Ishikawa (cell line): Measurements from ENCODE around the gene COL9A2.

ENCODE experiments used
- CEBPB ChIP-seq: IDR thresholded peaks from 2 replicates; pipeline ENCODE4 v1.6.1; 2012
- CREB1 ChIP-seq: IDR thresholded peaks from 2 replicates; pipeline ENCODE4 v1.6.1; 2012; ENCODE audit warnings: low read depth
- EGR1 ChIP-seq: IDR thresholded peaks from 2 replicates; pipeline ENCODE4 v1.6.1; 2012
- EP300 ChIP-seq: IDR thresholded peaks from 2 replicates; pipeline ENCODE4 v1.6.1; 2012; ENCODE audit warnings: borderline replicate concordance
- FOXM1 ChIP-seq: IDR thresholded peaks from 2 replicates; pipeline ENCODE4 v1.6.1; 2012; ENCODE audit warnings: low read depth, borderline replicate concordance
- MAX ChIP-seq: IDR thresholded peaks from 2 replicates; pipeline ENCODE4 v1.6.1; 2012
- NFIC ChIP-seq: IDR thresholded peaks from 2 replicates; pipeline ENCODE4 v1.6.1; 2012
- RAD21 ChIP-seq: IDR thresholded peaks from 2 replicates; pipeline ENCODE4 v1.6.1; 2012; ENCODE audit warnings: low read depth
- REST ChIP-seq: IDR thresholded peaks from 2 replicates; pipeline ENCODE4 v1.6.1; 2012; ENCODE audit warnings: low read depth, mild to moderate bottlenecking
- TAF1 ChIP-seq: IDR thresholded peaks from 2 replicates; pipeline ENCODE4 v1.6.1; 2012; ENCODE audit warnings: low read depth, mild to moderate bottlenecking
- TCF12 ChIP-seq: IDR thresholded peaks from 2 replicates; pipeline ENCODE4 v1.6.1; 2012; ENCODE audit warnings: low read depth
- TEAD4 ChIP-seq: IDR thresholded peaks from 2 replicates; pipeline ENCODE4 v1.6.1; 2012
- USF1 ChIP-seq: IDR thresholded peaks from 2 replicates; pipeline ENCODE4 v1.6.1; 2012
- YY1 ChIP-seq: IDR thresholded peaks from 2 replicates; pipeline ENCODE4 v1.6.1; 2012; ENCODE audit warnings: low read depth
- ZBTB7A ChIP-seq: IDR thresholded peaks from 2 replicates; pipeline ENCODE4 v1.6.1; 2012; ENCODE audit warnings: low read depth

COL9A2 gene

GRCh38 chr1:40268211-40268610, 48.9 kb downstream of the COL9A2 start:
- no peak for TF ChIP-seq YY1
- TF ChIP-seq TEAD4: no peak
- no peak for TF ChIP-seq TCF12
- TF ChIP-seq CREB1: no peak
- no peak for TF ChIP-seq USF1

- TF ChIP-seq REST: no peak
Observed at GRCh38 chr1:40267767-40268187, 49.3 kb downstream of the COL9A2 start.

GRCh38 chr1:40266786-40267535, 50.1 kb downstream of the COL9A2 start:
- TF ChIP-seq MAX: no peak
- TF ChIP-seq CEBPB: no peak
- no peak for TF ChIP-seq TAF1
- no peak for TF ChIP-seq YY1
- TF ChIP-seq USF1: no peak
- no peak for TF ChIP-seq NFIC
- no peak for TF ChIP-seq FOXM1
- TF ChIP-seq RAD21: no peak
- TF ChIP-seq TEAD4: no peak
- no peak for TF ChIP-seq TCF12
- no peak for TF ChIP-seq EP300
- no peak for TF ChIP-seq CREB1
- no peak for TF ChIP-seq REST

GRCh38 chr1:40265919-40266318, 51.2 kb downstream of the COL9A2 start:
- TF ChIP-seq CREB1 (no peak), EGR1 (no peak), ZBTB7A (no peak), TCF12 (no peak), TEAD4 (no peak), CEBPB (no peak), EP300 (no peak), TAF1 (no peak)

GRCh38 chr1:40265298-40265697, 51.8 kb downstream of the COL9A2 start:
- TF ChIP-seq EGR1: no peak
- TF ChIP-seq MAX: no peak
- TF ChIP-seq RAD21: no peak
- no peak for TF ChIP-seq NFIC
- no peak for TF ChIP-seq TEAD4
- no peak for TF ChIP-seq CEBPB
- no peak for TF ChIP-seq USF1
- no peak for TF ChIP-seq YY1
- TF ChIP-seq EP300: no peak
- TF ChIP-seq TCF12: no peak
- no peak for TF ChIP-seq REST
- TF ChIP-seq FOXM1: no peak
- no peak for TF ChIP-seq CREB1
- no peak for TF ChIP-seq TAF1
- no peak for TF ChIP-seq ZBTB7A
